Stimulated activated CD4-positive, alpha-beta T cell treated with anti-CD3 and anti-CD28 coated beads, Interleukin-12 subunit alpha, Interleukin-12 subunit beta, amount 100 ng/mL, for 24 hours (primary cell): ENCODE measurements around the gene KRAS.
"Not testable (repeated sequence)": the region's sequence is repeated elsewhere in the genome, so short reads cannot be mapped to it uniquely, and the experiment has no call there.

Source experiments
- DNase-seq, 2 experiments: peaks; one replicate each; pipeline ENCODE4 v3.0.0-alpha.2; 2020; ENCODE audit warnings: low read depth in 2 of 2

KRAS gene

GRCh38 chr12:25250744-25251730 is at the start of gene KRAS:
KRAS (minus strand) TSS chr12:25250929.
- peak; percentile 78 to 85 for DNase-seq

- DNase-seq, result no peak
Measured at GRCh38 chr12:25296381-25296780, 45.7 kb upstream of the KRAS start.

- no peak for DNase-seq
Measured at GRCh38 chr12:25295361-25295760, 44.6 kb upstream of the KRAS start.

- DNase-seq, result no peak
Measured at GRCh38 chr12:25293653-25294052, 42.9 kb upstream of the KRAS start.

- DNase-seq, result not testable (repeated sequence)
Measured at GRCh38 chr12:25292810-25293221, 42.1 kb upstream of the KRAS start.

GRCh38 chr12:25287610-25288009 is 36.9 kb upstream of the KRAS start:
- DNase-seq, result no peak

- DNase-seq, result no peak
Measured at GRCh38 chr12:25286837-25287236, 36.1 kb upstream of the KRAS start.

GRCh38 chr12:25284024-25284423 is 33.3 kb upstream of the KRAS start:
- no peak for DNase-seq

GRCh38 chr12:25283006-25283405 is 32.3 kb upstream of the KRAS start:
- DNase-seq, result no peak

- DNase-seq, result no peak
Measured at GRCh38 chr12:25280082-25280481, 29.4 kb upstream of the KRAS start.

GRCh38 chr12:25278269-25278668 is 27.5 kb upstream of the KRAS start:
- no peak for DNase-seq

GRCh38 chr12:25276199-25276937 is 25.6 kb upstream of the KRAS start:
- peak; percentile 56 to 75 for DNase-seq

- DNase-seq, result no peak
Measured at GRCh38 chr12:25271486-25272098, 20.9 kb upstream of the KRAS start.

GRCh38 chr12:25269701-25270100 is 19.0 kb upstream of the KRAS start:
- DNase-seq, result no peak

GRCh38 chr12:25266497-25266896 is 15.8 kb upstream of the KRAS start:
- DNase-seq, result no peak

GRCh38 chr12:25264862-25265261 is 14.1 kb upstream of the KRAS start:
- DNase-seq, result no peak

- no peak for DNase-seq
Measured at GRCh38 chr12:25264114-25264513, 13.4 kb upstream of the KRAS start.

GRCh38 chr12:25263594-25263993 is 12.9 kb upstream of the KRAS start:
- no peak for DNase-seq

GRCh38 chr12:25262389-25263074 is 11.8 kb upstream of the KRAS start:
- DNase-seq, result no peak

GRCh38 chr12:25257590-25258324 is 7.0 kb upstream of the KRAS start:
- no peak for DNase-seq

- no peak for DNase-seq
Measured at GRCh38 chr12:25256826-25257225, 6.1 kb upstream of the KRAS start.
